ENCODE results near the gene DNAH7.
"Not testable (repeated sequence)": the region's sequence is repeated elsewhere in the genome, so short reads cannot be mapped to it uniquely, and the experiment has no call there.

DNAH7 gene

GRCh38 chr2:196068271-196069209 is at the start of gene DNAH7:
Gene DNAH7 (minus strand): TSS chr2:196068837. CDS start chr2:196068711, 126 bp downstream.
- peak; percentile 96 for DNase-seq (ENCODE audit: low spot score)

- no peak for DNase-seq (ENCODE audit: low spot score)
These were observed 48.6 kb upstream of the DNAH7 start for GRCh38 chr2:196117214-196117705.

- peak; percentile 51 for DNase-seq (ENCODE audit: low spot score)
These were observed 44.7 kb upstream of the DNAH7 start for GRCh38 chr2:196113061-196113974.

- peak; percentile 57 for DNase-seq (ENCODE audit: low spot score)
These were observed 43.9 kb upstream of the DNAH7 start for GRCh38 chr2:196112418-196113034.

GRCh38 chr2:196108604-196109003 is 40.0 kb upstream of the DNAH7 start:
- DNase-seq (ENCODE audit: low spot score): no peak

- DNase-seq (ENCODE audit: low spot score): no peak
These were observed 37.3 kb upstream of the DNAH7 start for GRCh38 chr2:196105951-196106350.

- no peak for DNase-seq (ENCODE audit: low spot score)
These were observed 35.4 kb upstream of the DNAH7 start for GRCh38 chr2:196104066-196104465.

GRCh38 chr2:196103626-196104025 is 35.0 kb upstream of the DNAH7 start:
- no peak for DNase-seq (ENCODE audit: low spot score)

- DNase-seq (ENCODE audit: low spot score): peak; percentile 35
These were observed 32.8 kb upstream of the DNAH7 start for GRCh38 chr2:196101325-196101991.

GRCh38 chr2:196099916-196100315 is 31.3 kb upstream of the DNAH7 start:
- no peak for DNase-seq (ENCODE audit: low spot score)

- no peak for DNase-seq (ENCODE audit: low spot score)
These were observed 29.4 kb upstream of the DNAH7 start for GRCh38 chr2:196097864-196098660.

GRCh38 chr2:196096982-196097745 is 28.5 kb upstream of the DNAH7 start:
- DNase-seq (ENCODE audit: low spot score): no peak

GRCh38 chr2:196096264-196096663 is 27.6 kb upstream of the DNAH7 start:
- DNase-seq (ENCODE audit: low spot score): no peak

GRCh38 chr2:196089448-196089847 is 20.8 kb upstream of the DNAH7 start:
- DNase-seq (ENCODE audit: low spot score): not testable (repeated sequence)

GRCh38 chr2:196088203-196088602 is 19.6 kb upstream of the DNAH7 start:
- no peak for DNase-seq (ENCODE audit: low spot score)

- DNase-seq (ENCODE audit: low spot score): no peak
These were observed 18.1 kb upstream of the DNAH7 start for GRCh38 chr2:196086517-196087368.

GRCh38 chr2:196083601-196084000 is 15.0 kb upstream of the DNAH7 start:
- DNase-seq (ENCODE audit: low spot score): no peak

- DNase-seq (ENCODE audit: low spot score): no peak
These were observed 11.9 kb upstream of the DNAH7 start for GRCh38 chr2:196080526-196080925.

- no peak for DNase-seq (ENCODE audit: low spot score)
These were observed 10.4 kb upstream of the DNAH7 start for GRCh38 chr2:196079052-196079451.

All from AG20443 (cell line).